NK-92 (cell line): ENCODE data around the gene THEMIS2.
"Not testable (repeated sequence)": the region's sequence is repeated elsewhere in the genome, so short reads cannot be mapped to it uniquely, and the experiment has no call there.

Source experiments
- DNase-seq: peaks from one replicate; lab custom pipeline; 2025; ENCODE audit not compliant: unreplicated experiment; lab: John Stamatoyannopoulos, UW

THEMIS2 gene

GRCh38 chr1:27872059-27872801 is at the start of gene THEMIS2:
TSS of gene THEMIS2 (plus strand) at chr1:27872544. CDS start at chr1:27872572, 28 bp downstream.
- no peak for DNase-seq

DNA sequence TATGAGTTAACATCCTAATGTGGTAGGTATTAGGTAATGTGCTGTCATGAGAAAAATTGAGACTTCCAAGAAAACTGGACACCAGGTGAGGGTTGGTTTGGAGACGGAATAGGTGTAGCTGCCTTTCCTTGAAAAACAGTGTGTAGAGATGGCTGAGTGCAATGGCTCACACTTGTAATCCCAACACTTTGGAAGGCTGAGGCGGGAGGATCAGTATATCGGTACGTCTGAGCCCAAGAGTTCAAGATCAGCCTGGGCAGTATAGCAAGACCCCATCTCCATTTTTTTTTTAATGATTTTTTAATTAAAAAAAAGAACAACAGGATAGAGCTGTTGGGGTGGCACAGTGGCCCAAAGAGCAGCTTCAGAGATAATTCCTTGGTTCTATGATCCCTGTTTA is 48.6 kb upstream of the THEMIS2 start:
- no peak for DNase-seq

DNA sequence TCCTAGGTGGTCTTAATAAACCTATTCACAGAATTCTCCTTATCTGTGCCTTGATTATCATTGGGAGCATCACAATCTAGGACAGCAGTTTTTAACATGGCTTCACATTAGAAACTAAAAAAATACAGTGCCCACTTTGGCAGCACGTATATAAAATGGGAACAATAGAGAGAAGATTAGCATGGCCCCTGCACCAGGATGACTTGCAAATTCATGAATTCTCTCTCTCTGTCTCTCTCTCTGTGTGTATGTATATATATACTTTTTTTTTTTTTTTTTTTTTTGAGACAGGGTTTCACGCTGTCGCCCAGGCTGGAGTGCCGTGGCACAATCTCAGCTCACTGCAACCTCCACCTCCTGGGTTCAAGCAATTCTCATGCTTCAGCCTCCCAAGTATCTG is 47.9 kb upstream of the THEMIS2 start:
- no peak for DNase-seq

- not testable (repeated sequence) for DNase-seq
Measured at GRCh38 chr1:27829339-27829960, 42.9 kb upstream of the THEMIS2 start.

- DNase-seq: no peak
Measured at GRCh38 chr1:27830621-27831440, 41.5 kb upstream of the THEMIS2 start, which contains the start of gene PPP1R8. TSS of gene PPP1R8 (plus strand) at chr1:27830782. CDS start at chr1:27830836, 54 bp downstream.

GRCh38 chr1:27831568-27832410 is 40.6 kb upstream of the THEMIS2 start:
- DNase-seq: no peak

- DNase-seq: no peak
Measured at GRCh38 chr1:27832762-27833161, 39.6 kb upstream of the THEMIS2 start.

GRCh38 chr1:27833470-27833869 is 38.9 kb upstream of the THEMIS2 start:
- no peak for DNase-seq

- DNase-seq: no peak
Measured at GRCh38 chr1:27835046-27835445, 37.3 kb upstream of the THEMIS2 start.

DNA sequence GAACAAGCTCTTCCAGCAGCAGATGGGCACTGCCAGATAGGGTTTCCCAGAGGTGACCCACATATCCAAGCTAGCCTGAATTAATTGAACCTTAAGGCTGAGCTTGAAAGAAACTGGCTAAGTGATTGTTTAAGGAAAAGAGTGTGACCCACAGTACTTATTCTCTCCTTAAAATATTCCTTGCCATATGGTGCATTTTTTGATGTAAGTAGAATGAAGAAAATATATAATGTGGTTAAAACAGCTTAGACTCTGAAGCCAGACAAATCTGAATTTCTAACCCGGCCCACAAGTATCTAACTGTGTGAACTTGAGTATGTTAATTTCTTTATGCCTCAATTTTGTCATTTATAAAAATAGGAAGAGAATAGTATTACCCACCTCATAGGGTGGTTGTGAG is 36.8 kb upstream of the THEMIS2 start:
- no peak for DNase-seq

DNA sequence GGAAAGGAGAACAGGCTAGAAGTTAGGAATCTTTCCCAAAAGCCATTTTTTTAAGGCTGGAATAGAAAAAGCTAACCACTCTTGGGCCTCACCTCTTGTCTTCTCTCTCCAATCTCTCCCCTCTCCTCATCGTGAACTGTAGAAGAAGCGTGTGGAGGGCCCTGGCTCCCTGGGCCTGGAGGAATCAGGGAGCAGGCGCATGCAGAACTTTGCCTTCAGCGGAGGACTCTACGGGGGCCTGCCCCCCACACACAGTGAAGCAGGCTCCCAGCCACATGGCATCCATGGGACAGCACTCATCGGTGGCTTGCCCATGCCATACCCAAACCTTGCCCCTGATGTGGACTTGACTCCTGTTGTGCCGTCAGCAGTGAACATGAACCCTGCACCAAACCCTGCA is 22.4 kb upstream of the THEMIS2 start:
- no peak for DNase-seq

DNA sequence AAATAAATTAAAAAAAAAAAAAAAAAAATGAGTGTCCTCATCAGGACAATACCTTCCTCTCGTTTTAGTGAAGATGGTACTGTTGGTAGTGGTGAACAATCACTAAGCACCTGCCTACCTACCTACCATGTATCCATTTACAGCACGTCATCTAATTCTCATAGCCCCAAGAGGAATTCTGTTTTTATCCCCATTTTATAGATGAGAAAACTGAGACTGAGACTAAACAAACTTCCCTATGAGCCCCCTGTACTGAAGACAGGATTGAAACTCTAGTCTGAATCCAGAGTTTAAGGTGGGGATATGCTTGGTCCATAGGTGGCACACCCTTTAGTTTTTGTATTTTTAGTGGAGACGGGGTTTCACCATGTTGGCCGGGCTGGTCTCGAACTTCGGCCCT is 17.3 kb upstream of the THEMIS2 start:
- DNase-seq: no peak

DNA sequence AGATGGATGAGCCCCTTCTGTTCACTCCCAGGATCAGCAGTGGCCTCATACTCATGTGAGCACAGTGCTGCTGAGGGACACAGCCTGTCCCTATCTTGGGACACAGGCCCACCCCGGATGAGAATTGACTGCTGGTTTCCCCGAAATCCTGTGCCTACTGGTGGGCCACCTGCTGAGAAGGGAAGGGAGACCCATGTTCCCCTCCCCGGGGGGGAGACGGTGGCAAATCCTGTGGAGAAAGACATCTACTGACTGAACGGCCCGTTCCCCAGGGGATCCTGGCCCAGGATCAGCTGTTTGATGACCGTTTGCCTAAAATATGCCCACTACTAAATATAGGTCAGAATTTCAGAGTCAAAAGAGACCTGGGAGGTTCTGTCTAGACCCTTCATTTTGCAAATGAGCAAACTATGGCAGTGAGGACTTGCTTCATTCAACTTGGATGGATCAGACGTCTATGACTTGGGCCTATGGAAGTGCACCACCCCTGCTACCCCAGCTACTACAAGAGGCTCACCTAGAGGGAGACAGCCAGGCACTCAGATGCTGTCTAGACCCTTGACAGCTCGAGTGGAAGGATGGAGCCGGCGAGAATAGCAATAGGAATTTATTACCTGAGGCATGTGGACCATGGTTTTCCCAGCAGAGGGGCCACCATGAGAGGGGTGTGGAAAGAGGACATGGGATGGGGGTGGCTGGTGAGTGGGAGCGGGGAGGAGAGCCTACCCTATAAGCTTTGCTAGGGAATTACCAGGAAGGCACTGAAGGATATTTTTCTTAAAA is 15.6 kb upstream of the THEMIS2 start:
- DNase-seq: no peak

- DNase-seq: not testable (repeated sequence)
Measured at GRCh38 chr1:27857552-27857951, 14.8 kb upstream of the THEMIS2 start.

DNA sequence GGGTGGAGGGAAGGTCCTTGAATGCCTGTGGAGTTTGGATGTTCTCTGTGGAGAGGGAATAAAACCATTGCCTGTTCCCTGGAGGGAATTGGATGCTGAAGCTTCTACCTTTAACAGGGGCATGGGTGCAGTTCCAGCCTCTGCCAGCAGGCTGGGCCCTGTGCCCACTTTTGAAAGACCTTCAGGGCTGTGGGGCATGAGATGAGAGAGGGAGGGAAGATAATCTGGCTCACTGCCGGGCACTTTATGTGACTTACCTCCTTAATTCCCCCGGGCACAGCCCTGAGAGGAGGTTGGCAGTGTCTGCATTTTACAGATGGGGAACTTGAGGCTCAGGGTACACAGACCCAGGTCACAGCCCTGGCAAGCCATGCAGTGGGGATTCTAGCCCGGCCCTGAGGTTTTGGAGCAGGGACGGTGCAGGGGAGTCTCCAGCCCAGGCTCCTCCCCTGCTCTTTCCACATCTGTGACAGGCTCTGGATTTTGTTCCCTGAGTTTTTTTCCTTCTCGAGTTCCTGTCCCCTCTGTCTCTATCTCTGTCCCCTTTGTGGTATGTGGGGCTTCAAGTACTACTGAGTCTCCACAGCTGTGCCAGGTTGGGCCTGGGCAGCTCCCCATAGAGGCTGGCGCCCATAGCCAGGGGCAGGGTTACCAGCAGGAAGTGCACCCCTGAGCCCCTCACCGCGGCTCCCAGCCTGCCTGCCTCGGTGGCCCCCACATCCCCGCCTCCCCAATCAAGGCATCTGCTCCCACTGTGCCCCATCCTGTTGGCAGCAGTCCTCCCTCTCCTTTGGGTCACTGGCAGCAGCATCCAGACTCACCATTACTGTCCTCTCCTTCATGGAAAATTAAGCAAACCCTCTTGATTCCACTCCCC is 14.0 kb upstream of the THEMIS2 start:
- no peak for DNase-seq

DNA sequence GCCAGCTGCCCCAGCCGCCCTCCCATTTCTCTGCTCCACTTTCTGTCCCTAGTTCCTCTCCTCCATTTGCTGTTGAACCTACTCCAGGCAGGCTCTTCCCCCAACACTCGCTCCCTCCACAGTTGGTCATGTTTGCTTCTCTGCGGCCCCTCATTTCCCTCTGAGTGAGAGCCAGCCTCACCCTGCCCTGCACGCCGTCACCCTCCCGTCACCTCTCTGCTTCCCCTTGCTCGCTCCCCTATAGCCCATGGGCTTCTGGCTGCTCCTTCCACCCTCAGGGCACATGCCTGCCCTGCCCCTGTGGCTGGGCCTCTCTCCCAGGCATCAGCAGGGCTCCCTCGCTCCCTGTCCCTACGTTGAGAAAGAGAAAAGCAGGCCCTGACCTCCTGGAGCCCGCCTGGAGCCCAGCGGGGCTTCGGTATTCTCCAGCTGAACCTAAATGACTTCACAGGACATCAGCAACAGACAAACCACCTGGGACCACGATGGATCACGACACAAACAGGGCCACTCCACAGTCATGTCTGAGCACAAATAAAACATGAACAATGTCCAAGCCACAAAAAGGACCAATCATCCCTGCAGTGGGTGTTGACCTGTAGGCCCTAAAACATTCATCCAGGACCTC is 13.3 kb upstream of the THEMIS2 start:
- no peak for DNase-seq

GRCh38 chr1:27861436-27861835 is 10.9 kb upstream of the THEMIS2 start:
- no peak for DNase-seq

DNA sequence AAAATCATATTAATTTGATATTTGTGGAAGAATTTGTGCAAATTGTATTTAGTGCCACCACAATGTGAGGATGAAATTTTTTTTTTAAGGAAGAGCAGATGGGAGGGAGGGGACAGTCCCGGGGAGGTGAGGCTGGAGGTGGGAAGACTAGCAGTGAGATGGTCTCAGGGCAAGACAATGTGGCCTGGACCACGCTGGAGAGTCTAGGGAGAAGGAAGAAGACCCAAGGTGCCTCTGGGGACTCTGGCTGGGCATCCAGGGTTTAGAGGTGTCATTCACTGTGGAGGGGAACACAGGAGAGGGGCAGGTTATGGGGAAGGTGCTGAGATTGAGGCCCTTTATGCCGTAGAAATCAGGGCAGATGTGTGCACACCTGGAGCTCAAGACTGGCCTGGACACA is 10.3 kb upstream of the THEMIS2 start:
- DNase-seq: no peak
